ENCODE data around the gene TRPM2. TPM values are rescaled to one million over a fixed set of nuclear protein-coding genes. Genes with fewer than 3 reads are reported as not detected.

TRPM2 gene
- total RNA-seq, 1 experiment from 2014 or later = 11.0 TPM

- H3K4me3 Mint-ChIP-seq (ENCODE audit: unreplicated experiment) = no peak overlapping the region
- H3K27me3 Mint-ChIP-seq (ENCODE audit: insufficient read depth, unreplicated experiment) = no peaks in the 10 kb centered on the region
- H3K36me3 Mint-ChIP-seq (ENCODE audit: insufficient read depth, unreplicated experiment) = peaks cover 5% of the 10 kb centered on the region
- POLR2A ChIA-PET = no interaction called here
- TF ChIP-seq CTCF (IDR thresholded peaks at IDR 0.05; ENCODE audit: unreplicated experiment) = no peak
- CTCF ChIA-PET = interaction anchor here (0.6 to 0.9 kb wide), 4 partner anchors 82 to 315 kb away, joined by 3 to 4 read pairs (median 3); no protein-coding TSS in a partner anchor
- H3K27ac Mint-ChIP-seq (ENCODE audit: low read depth, unreplicated experiment) = no peak overlapping the region
- no TSS peak for BruUV-seq (replicated peaks)
- intact Hi-C loops (cut with micrococcal nuclease) = no loop called here
- H3K9me3 Mint-ChIP-seq (ENCODE audit: unreplicated experiment) = peaks cover 8% of the 10 kb centered on the region
- peak; percentile 76 for DNase-seq (ENCODE audit: unreplicated experiment)
- no peaks in the 10 kb centered on the region for H3K4me1 Mint-ChIP-seq (ENCODE audit: insufficient read depth, unreplicated experiment)
These were observed 75.0 kb downstream of the TRPM2 start for GRCh38 chr21:44428281-44428960.

GRCh38 chr21:44429894-44430293, 76.5 kb downstream of the TRPM2 start:
- Mint-ChIP-seq H3K9me3 (ENCODE audit: unreplicated experiment) (peaks cover 8% of the 10 kb centered on the region), H3K4me3 (ENCODE audit: unreplicated experiment) (no peak overlapping the region)
- POLR2A ChIA-PET = interaction anchor here (1.0 kb wide), 1 partner anchor 91 kb away, joined by 3 read pairs; the partner anchor contains the start of gene CFAP410

GRCh38 chr21:44431300-44431699, 77.9 kb downstream of the TRPM2 start:
- CTCF ChIA-PET = no interaction called here
- BruUV-seq (replicated peaks) = no TSS peak
- H3K36me3 Mint-ChIP-seq (ENCODE audit: insufficient read depth, unreplicated experiment) = no peaks in the 10 kb centered on the region
- H3K9me3 Mint-ChIP-seq (ENCODE audit: unreplicated experiment) = peaks cover 8% of the 10 kb centered on the region
- no peaks in the 10 kb centered on the region for H3K27me3 Mint-ChIP-seq (ENCODE audit: insufficient read depth, unreplicated experiment)
- POLR2A ChIA-PET = no interaction called here
- no peaks in the 10 kb centered on the region for H3K4me1 Mint-ChIP-seq (ENCODE audit: insufficient read depth, unreplicated experiment)
- no peak for DNase-seq (ENCODE audit: unreplicated experiment)
- H3K4me3 Mint-ChIP-seq (ENCODE audit: unreplicated experiment) = no peak overlapping the region
- no peak for TF ChIP-seq CTCF (IDR thresholded peaks at IDR 0.05; ENCODE audit: unreplicated experiment)
- intact Hi-C loops (cut with micrococcal nuclease) = no loop called here
- no peak overlapping the region for H3K27ac Mint-ChIP-seq (ENCODE audit: low read depth, unreplicated experiment)

More at GRCh38 chr21:44429894-44430293, 76.5 kb downstream of the TRPM2 start:
- Mint-ChIP-seq H3K4me1 (ENCODE audit: insufficient read depth, unreplicated experiment) (no peaks in the 10 kb centered on the region), H3K27ac (ENCODE audit: low read depth, unreplicated experiment) (no peak overlapping the region), H3K27me3 (ENCODE audit: insufficient read depth, unreplicated experiment) (no peaks in the 10 kb centered on the region), H3K36me3 (ENCODE audit: insufficient read depth, unreplicated experiment) (no peaks in the 10 kb centered on the region)
- CTCF ChIA-PET = interaction anchor here (0.5 to 0.7 kb wide), 2 partner anchors 50 to 314 kb away, joined by 3 to 5 read pairs; no protein-coding TSS in a partner anchor
- intact Hi-C loops (cut with micrococcal nuclease) = no loop called here
- BruUV-seq (replicated peaks) = no TSS peak
- no peak for DNase-seq (ENCODE audit: unreplicated experiment)
- TF ChIP-seq CTCF (IDR thresholded peaks at IDR 0.05; ENCODE audit: unreplicated experiment) = no peak

- TF ChIP-seq CTCF (IDR thresholded peaks at IDR 0.05; ENCODE audit: unreplicated experiment) = no peak
- Mint-ChIP-seq H3K27me3 (ENCODE audit: insufficient read depth, unreplicated experiment) (no peaks in the 10 kb centered on the region), H3K9me3 (ENCODE audit: unreplicated experiment) (peaks cover 8% of the 10 kb centered on the region), H3K36me3 (ENCODE audit: insufficient read depth, unreplicated experiment) (no peaks in the 10 kb centered on the region), H3K4me1 (ENCODE audit: insufficient read depth, unreplicated experiment) (no peaks in the 10 kb centered on the region), H3K4me3 (ENCODE audit: unreplicated experiment) (no peak overlapping the region), H3K27ac (ENCODE audit: low read depth, unreplicated experiment) (no peak overlapping the region)
- ChIA-PET CTCF (interaction anchor here (0.5 to 0.6 kb wide), 2 partner anchors 77 to 115 kb away, joined by 3 to 4 read pairs; no protein-coding TSS in a partner anchor), POLR2A (interaction anchor here (1.0 kb wide), 1 partner anchor 8 kb away, joined by 4 read pairs; no protein-coding TSS in a partner anchor)
- DNase-seq (ENCODE audit: unreplicated experiment) = no peak
- intact Hi-C loops (cut with micrococcal nuclease) = no loop called here
- BruUV-seq (replicated peaks) = no TSS peak
These were observed 79.7 kb downstream of the TRPM2 start for GRCh38 chr21:44432841-44433790.

Measured in MCF 10A (cell line).